Midbrain (tissue), 1 donor: ENCODE data around the gene ABAT.
"Not testable (repeated sequence)": the region's sequence is repeated elsewhere in the genome, so short reads cannot be mapped to it uniquely, and the experiment has no call there.

Experiments used
- DNase-seq: peaks from one replicate; lab custom pipeline; 2025; lab: John Stamatoyannopoulos, UW

Gene ABAT

DNA sequence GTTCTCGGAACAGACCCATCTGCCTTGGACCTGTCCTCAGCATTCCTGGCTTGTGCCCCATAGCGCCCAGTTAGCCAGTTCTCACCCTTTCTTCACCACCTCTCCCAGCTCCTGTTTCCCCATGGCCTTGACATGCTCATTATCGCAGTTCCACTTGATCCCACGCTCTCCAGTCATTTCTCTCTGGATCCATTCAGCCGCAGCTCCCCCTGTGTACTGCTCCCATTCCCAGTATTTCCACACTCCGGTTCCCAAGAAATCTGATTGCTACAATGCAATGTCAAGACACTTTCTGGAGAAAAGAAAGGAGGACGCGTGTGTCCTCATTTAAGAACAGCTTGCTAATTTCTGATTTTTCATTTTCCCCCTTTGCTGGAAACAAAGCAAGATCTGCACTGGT is 67.7 kb downstream of the ABAT start:
- DNase-seq = no peak

DNA sequence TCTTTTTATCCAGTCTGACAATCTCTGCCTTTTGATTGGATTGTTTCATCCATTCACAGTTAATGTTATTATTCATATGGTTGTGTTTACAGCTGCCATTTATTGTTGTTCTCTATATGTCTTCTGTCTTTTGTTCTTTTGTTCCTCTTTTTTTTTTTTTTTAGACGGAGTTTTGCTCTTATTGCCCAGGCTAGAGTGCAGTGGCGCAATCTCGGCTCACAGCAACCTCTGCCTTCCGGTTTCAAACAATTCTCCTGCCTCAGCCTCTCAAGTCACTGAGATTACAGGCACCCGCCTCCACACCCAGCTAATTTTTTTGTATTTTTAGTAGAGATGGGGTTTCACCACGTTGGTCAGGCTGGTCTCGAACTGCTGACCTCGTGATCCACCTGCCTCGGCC is 74.5 kb downstream of the ABAT start:
- not testable (repeated sequence) for DNase-seq

DNA sequence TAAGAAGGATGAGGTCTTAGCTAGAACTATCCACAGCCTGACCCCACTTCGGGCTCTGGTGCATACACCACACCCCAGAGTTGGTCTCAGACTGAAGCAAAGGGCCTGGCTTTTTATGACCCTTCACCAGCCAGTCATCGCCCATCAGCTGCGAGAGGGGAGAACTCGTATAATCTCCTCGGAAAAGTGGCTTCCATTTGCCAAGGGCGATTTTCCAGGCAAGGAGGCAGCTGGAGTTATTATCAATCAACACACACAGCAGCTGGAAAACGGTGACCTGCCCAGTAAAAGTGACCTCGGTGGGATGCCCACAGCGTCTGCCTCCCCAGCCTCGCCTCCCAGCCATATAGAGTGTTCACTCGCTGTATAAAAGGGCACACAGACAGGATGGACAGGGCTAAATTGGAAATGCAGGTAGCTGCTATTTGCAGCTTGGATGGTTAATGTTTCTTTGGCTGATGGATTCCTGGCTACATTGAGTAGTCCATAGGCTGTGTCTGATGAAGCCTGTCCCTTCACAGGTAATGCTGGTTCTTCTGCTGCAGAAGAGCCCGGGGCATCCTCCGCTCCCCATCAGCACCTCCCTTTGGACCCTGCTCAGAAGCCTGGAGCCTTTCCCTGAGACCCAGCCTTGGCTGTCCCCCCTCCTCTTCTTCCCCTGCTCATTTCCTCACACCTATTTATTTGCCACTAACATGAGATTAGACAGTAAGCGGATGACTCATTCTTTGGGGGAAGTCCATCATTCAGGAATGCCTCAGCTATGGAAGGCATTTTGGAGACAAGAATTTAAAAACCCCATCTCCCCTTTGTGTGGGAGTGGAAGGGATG is 77.3 kb downstream of the ABAT start:
- DNase-seq = no peak

DNA sequence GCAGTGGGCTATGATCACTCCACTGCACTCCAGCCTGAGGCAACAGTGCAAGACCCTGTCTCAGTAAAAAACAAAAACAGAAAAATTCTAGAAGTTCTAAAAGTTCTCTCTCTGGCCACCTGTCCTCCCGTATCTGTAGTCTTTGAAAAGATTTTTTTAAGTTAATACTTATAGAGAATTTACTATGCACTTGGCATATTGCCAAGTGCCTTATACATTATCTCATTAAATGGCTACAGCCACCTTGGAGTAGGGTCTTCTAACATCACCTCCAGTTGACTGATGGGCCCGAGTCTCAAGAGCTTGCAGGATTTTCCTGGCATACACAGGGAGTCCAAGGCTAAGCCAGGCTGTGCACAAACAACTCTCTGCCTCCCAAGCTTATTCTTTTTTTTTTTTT is 78.3 kb downstream of the ABAT start:
- DNase-seq = no peak

DNA sequence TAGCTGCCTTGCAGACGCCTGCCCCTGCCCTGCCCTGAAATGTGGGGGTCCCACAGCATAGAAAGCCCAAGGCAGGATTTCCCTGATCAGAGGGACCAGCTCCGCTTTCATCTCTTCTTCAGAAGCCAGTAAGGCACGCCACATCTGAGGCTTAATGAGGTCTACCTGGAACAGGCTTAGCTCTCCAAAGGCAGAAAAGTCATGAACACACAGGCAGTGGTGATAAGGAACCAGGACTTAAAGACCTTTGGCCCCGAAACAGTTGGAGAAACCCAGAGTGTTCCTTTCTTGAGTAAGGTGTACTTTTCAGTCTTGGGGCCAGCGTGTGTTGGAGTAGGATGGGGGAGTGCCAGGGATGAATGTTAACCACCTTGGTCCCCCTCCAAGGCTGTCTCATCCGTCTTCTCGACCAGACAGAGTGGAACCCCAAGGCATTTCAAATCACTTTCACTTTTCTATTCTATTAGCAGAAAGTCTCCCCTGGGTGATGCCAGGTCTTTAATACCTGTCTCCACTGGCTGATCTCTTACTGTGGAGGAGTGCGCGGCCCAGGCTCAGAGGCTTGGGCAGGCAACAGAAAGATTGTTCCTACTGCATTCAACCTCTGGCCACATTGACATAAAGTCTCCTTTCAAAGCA is 79.1 kb downstream of the ABAT start:
- DNase-seq = no peak

DNA sequence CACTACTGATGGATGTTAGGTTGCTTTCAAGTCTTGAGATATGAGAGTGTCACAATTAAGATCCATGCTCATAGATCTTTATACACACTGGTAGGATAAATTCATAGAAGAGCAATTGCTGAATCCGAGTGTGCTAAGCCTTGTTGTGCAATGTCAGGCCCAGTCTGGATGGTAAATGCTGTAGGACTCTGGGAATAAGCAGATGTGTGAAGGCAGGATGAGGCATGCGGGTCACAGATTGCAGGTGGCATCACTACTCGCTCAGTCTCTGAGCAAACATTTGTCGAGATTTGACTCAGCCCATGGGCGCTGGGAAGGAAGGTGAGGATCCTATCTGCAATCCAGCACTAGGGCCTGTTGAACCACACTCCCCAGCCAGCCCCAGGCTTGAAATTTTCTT is 82.3 kb downstream of the ABAT start:
- DNase-seq = no peak

DNA sequence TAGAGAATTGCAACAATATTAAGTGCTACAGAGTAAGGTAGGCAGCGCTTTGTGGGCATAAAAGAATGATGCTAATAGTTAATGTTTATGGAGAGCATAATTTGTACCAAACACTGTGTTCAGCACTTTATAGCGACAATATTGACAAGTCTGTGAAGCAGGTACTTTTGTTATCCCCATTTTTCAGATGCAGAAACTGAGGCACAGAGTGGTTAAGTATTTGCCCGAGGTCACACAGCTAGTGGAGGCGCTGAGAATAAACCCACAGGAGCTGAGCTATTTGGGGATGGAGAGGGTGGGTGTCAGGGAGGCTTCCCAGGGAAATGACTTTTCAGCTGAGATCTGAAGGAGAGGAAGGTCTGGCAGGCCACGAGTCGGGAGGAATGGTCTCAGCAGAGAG is 83.6 kb downstream of the ABAT start:
- no peak for DNase-seq

DNA sequence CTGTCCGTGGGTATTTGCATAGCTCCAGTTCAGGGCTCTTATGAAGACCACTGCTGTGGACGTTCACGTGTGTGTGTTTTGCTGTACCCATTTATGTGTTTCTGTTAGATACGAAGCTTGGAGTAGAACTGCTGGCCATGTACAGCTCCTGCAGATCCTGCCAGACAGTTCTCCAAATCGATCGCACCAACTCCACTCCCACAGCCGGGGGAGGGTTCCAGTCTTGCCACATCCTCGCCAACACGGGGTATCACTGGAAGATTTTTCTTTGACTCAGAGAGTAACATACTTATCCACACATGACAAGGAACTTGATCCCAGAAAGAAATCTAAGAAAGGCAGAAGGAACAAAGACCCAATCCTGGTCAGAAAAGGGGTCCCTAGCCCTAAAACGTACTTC is 85.6 kb downstream of the ABAT start:
- DNase-seq = no peak

DNA sequence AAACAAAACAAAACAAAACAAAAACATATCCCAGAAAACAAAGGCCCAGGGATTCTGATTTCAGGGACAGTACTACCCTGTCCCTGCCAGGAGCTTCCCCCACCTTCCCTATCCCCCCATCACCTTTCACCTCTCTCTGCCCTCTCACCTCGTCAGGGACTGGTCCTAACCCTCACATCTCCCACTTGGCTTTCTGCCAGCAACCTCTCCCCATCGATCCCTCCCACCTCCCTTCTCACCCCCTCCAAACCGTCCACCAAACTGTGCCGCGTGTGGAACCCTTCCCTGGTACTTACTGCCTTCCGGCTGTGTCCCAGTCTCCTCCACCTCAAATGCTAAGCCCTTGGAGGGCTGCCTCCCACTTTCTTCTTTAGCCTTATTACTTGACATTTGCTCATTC is 86.7 kb downstream of the ABAT start:
- no peak for DNase-seq

DNA sequence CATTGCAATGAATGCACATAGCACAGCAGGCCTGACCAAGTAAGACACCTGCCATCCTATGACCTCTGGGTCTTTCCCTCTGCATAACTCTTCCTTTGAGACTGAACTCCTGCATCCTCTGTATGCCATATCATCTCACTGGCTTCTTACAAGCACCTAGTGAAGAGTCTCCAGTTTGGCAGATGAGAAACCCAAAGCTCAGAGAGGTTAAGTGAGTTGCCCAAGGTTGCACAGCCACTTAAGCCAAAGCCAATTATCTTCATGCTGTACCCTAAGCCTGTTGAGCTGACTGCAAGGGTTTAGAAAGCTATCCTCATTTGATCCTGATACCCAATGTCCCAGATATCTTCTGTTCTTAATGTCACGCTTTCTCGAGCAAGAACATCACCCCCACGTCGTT is 87.8 kb downstream of the ABAT start:
- DNase-seq = no peak

DNA sequence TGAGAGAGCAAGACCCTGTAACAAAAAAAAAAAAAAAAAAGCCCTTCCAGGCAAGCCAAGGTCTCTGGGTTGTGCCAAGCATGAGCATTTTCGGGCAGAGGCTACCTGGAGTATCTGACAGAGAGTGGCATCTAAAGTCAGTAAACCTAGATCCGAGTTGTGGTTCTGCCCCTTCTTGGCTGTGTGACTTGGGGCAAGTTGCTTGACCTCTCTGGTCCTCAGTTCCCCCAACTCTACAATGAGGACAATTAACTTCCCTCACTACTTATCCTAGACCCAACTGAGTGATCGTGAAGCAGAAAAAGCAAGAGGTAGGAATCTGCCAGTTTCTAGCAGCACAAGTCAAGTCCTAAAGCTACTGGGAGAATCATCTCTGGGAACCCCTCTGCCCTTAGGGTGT is 88.7 kb downstream of the ABAT start:
- DNase-seq = no peak

DNA sequence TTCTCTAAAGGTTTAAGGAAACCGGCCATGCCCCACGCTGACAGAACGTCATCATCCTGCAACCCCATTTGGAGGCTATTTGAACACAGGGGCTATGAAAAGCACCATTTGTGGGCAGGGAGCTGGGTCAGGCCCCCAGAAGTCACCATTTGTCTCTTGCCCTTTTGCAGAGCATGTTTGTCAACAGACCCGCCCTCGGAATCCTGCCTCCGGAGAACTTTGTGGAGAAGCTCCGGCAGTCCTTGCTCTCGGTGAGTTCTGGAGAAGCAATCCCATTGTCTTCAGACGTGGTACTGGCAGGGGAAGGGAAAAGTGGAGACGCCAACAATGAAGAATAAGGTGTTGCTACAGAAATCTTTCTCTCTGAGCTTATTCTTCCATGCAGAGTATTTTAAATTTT is 89.5 kb downstream of the ABAT start:
- DNase-seq = no peak

DNA sequence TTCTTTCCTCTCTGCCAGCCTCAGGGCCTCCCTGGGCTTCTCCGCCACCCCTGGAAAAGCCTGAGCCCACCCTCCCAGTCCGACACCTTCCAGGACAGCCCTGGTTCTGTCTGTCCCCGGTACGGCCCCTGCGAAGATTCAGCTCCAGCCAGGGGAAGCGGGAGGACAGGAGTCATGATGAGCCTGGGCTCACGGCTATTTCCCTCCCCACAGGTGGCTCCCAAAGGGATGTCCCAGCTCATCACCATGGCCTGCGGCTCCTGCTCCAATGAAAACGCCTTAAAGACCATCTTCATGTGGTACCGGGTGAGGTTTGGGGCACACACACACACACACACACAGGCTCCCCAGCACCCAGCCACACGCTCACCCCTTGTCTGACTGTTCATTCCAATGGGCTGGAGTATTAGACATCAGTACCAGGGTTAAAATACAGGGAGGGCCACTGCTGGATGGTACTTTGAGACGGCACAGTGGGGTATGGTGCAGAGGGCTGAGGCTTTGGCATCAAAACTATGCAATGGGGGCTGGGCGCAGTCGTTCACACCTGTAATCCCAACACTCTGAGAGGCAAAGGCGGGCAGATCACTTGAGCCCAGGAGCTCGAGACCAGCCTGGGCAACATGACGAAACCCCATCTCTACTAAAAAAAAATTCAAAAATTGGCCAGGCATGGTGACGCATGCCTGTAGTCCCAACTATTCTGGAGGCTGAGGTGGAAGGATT is 90.3 kb downstream of the ABAT start:
- DNase-seq = no peak

DNA sequence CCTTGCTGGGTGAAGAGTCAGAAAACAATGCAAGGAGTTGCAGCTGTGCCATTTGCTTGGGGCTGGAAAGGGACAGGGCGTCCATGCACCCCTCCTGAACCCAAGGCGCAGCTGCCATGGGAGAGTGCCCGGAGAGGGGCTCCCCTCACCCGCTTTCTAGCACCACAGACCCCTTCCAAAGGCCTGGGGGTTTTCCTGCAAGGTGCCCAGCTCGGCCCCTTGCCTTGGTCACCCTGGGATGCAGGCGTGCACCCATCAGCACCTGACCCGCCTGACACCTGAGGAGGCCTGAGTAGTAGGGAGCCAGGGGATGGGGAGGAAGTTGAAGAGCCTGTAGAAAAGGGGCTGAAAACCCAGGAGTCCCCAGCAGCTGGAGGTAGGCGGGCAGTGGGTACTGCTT is 92.8 kb downstream of the ABAT start:
- DNase-seq = no peak

DNA sequence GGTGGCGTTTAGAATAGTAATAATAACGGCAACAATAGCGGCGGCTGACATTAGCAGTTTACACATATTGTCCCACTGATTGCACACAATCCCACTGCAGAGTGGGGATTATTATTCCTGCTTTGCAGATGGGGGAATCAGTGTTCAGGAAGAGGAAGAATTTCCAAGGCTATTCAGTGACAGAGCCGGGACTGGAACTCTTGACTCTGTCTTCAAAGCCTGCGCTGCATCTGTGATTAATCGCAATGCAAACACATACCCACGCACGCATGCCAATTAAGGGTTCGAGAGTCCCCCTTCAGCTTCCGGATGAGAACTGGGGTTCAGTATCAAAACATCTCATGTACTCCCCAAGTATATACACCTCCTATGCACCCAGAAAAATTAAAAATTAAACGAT is 93.9 kb downstream of the ABAT start:
- no peak for DNase-seq

DNA sequence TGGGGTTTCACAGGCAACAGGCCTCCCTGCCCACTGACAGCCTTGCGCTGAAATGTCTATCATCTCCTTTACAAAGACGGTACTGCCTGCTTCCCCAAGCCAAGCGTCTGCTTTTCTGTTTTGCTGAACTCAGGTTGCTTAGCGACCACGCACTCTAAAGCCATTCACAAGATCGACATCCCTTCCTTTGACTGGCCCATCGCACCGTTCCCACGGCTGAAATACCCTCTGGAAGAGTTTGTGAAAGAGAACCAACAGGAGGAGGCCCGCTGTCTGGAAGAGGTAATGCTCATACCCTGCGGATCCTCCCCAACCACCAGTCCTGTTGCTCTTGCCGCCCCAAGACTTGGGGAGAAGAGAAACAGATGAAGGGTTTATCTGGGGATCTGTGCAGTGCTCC is 94.3 kb downstream of the ABAT start:
- DNase-seq = no peak

DNA sequence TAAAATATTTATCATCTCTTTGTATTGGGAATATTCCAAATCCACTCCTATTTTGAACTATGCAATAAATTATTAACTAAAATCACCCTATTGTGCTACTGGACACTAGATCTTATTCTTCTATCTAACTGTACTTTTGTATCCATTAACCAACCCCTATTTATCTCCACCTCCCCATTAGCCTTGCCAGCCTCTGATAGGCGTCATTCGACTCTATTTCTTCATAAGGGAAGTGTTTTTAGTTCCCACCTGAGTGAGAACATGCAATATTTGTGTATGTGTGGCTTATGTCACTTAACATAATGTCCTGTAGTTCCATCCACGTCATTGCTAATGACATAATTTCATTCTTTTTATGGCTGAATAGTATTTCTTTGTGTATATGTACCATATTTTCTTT is 99.1 kb downstream of the ABAT start:
- no peak for DNase-seq

DNA sequence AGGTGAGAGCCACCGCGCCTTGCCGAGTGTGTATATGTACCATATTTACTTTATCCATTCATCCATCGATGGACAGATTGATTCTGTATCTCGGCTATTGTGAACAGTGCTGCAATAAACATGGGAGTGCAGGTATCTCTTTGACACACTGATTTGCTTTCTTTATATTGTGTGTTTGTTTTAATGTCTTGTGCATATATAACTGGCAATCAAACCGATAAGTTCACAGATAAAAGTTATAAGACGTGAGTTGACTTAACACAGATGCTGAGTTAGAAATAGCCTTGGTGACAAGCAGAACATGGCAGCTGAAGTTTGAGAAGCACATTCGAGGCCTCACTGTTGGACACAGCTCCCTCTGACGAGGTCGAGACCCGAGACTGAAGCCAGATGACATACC is 99.8 kb downstream of the ABAT start:
- DNase-seq = no peak

DNA sequence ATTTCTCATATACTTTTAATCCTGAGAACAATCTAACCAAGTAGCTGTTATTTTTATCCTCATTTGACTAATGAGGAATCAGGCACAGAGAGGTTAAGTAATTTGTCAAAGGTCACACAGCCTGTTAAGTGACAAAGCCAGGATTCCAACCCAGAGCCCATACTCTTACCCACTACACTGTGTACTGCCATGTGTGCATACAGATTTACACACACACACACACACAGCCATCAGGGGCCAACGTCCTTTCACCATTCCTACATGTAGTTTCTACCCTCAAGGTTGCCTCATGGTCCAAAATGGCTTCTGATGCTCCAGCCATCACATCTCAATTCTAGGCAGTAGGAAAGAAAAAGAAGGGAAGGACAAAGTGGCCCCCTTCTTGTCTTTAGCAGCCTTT is 100.9 kb downstream of the ABAT start:
- DNase-seq = no peak

DNA sequence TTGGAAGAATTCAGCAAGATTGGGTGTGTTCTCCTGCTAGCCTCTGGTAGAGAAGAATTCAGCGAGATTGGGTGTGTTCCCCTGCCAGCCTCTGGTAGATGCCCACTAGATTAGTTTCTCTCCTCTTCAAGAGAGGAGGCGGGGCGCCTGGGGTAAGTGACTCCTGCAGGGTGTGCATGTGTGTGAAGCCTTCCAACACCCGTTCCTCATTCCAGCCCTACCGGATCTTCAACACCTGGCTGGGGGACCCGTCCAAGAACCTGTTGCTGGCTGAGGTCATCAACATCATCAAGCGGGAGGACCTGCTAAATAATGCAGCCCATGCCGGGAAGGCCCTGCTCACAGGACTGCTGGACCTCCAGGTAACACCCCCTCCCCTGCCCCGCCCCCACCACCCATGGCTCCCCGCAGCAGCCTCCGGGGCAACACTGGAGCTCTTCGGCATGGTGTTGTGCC is 101.7 kb downstream of the ABAT start:
- no peak for DNase-seq

DNA sequence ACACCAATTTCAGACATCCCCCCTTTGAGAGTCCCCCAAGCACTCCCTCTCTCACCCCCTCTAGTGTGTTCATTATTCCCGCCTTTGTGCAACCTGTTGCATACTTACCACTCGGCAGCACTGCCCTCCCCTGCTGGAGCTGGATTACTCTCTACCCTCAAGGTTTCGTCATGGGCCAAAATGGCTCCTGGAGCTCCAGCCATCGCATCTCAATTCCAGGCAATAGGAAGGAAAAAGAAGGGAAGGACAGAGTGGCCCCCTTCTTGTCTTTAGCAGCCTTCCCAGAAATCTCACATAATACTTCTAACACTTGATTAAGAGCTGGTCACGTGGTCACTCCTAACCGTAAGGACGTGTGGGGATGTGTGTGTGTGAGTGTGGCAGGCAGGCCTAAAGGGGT is 102.8 kb downstream of the ABAT start:
- no peak for DNase-seq

DNA sequence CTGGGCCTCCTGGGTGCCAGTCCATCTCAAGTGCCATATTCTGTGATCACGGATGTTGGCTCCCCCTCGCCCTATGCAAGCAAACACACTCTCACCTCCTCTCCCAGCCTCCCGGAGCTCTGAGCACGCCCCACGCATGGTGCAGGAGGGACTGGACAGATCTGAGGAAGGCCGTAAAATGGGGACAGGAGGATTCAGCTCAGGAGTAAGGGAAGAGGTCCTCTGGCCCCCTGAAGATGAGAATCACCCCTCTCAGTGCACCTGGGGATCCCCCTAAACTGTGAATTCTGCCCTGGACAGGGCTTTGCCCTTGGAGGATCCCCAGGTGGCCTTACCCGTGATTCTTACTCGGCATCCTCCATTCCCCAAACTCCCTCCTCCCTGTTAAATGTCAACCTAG is 107.4 kb downstream of the ABAT start:
- DNase-seq = no peak

DNA sequence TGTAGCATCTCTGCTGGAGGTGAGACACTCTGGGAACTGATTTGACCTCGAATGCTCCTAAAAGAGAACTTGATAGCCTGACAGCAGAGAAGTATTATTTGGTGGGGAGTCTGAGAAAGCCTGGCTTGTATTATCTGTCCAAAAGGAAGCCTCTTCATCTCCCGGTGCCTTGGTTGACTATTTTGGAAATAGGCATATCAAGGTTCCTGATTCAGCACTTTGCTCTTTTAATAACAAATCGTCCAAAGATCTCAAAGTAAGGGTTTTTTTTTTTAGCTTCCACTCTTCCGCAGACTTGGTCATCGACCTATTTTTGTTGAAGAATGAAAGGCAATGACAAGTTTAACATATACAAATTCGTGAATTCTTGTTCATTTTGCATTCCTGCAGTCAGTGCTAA is 108.3 kb downstream of the ABAT start:
- DNase-seq = no peak
